GM20000 (cell line): ENCODE results near the gene MSI2.
"Not testable (repeated sequence)": the region's sequence is repeated elsewhere in the genome, so short reads cannot be mapped to it uniquely, and the experiment has no call there.

ENCODE experiments used
- DNase-seq: peaks from one replicate; pipeline ENCODE4 v3.0.0; 2012; ENCODE audit warnings: low spot score
- TF ChIP-seq, protein P1 (sequence below): IDR thresholded peaks from 2 replicates; pipeline ENCODE4 v1.5.1; 2012; ENCODE audit warnings: mild to moderate bottlenecking, control low read depth; ENCODE audit errors: extremely low read depth, missing control alignments

The MSI2 gene

DNA sequence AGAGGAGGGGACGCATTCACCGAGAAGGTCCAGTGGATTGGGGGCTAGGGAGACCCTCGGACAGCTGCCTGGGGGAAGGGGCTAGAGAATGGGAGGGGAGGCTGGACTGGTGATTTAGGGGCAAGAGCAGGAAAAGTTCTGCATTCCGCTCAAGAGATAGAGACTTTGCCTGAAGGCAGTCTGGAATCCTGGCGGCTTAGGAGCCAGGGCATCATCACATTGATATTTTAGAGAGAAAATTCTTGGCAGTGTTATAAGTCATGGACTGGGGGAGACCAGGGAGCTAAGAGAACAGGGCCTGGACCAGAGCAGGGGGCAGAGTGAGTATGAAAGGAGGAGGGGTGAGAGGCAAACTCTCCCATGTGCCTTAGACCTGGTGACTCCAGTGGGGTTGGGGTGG lies 35.8 kb downstream of the MSI2 start:
- TF ChIP-seq, protein P1, sequence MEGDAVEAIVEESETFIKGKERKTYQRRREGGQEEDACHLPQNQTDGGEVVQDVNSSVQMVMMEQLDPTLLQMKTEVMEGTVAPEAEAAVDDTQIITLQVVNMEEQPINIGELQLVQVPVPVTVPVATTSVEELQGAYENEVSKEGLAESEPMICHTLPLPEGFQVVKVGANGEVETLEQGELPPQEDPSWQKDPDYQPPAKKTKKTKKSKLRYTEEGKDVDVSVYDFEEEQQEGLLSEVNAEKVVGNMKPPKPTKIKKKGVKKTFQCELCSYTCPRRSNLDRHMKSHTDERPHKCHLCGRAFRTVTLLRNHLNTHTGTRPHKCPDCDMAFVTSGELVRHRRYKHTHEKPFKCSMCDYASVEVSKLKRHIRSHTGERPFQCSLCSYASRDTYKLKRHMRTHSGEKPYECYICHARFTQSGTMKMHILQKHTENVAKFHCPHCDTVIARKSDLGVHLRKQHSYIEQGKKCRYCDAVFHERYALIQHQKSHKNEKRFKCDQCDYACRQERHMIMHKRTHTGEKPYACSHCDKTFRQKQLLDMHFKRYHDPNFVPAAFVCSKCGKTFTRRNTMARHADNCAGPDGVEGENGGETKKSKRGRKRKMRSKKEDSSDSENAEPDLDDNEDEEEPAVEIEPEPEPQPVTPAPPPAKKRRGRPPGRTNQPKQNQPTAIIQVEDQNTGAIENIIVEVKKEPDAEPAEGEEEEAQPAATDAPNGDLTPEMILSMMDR: no peak
- no peak for DNase-seq

DNA sequence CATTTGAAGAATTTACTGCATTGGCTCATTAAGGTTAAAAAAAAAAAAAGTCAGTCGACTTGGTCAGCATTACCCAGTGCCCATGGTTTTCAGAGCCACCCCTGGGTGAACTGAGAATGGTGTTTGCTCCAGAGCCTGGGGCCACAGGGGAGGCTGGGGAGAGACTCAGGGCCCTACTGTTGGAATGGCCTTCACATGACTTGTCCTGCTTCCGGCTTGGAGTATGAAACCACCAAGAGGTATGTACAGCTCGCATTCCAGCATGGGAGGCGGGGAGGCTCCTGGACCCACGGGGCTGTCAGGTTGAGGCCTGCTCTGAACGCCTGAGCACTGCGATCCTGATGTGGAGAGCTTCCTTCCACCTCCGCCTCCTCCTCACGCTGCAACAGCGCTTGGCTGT lies 36.8 kb downstream of the MSI2 start:
- TF ChIP-seq, protein P1: no peak

DNA sequence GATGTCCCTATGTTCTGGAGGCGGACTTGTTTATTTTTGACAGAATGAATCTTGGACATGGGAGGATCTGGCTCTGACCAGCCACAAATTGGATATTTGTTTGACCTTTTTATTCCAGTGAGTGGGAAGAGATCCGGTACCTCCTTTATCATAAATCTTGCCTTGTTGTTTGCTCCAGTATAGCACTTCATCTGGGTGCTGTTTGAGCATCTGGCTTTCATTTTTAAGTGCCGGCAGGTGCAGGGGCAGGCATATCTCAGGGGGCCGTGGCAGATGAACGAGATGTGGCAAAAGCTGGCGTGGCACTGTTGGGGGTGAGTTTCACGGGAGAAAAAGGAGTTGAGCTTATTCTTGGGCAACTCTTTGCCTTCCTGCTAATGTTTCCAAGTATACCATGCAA lies 37.8 kb downstream of the MSI2 start:
- TF ChIP-seq, protein P1: no peak
- no peak for DNase-seq

More for the DNA sequence above, 36.8 kb downstream of the MSI2 start:
- DNase-seq: no peak

DNA sequence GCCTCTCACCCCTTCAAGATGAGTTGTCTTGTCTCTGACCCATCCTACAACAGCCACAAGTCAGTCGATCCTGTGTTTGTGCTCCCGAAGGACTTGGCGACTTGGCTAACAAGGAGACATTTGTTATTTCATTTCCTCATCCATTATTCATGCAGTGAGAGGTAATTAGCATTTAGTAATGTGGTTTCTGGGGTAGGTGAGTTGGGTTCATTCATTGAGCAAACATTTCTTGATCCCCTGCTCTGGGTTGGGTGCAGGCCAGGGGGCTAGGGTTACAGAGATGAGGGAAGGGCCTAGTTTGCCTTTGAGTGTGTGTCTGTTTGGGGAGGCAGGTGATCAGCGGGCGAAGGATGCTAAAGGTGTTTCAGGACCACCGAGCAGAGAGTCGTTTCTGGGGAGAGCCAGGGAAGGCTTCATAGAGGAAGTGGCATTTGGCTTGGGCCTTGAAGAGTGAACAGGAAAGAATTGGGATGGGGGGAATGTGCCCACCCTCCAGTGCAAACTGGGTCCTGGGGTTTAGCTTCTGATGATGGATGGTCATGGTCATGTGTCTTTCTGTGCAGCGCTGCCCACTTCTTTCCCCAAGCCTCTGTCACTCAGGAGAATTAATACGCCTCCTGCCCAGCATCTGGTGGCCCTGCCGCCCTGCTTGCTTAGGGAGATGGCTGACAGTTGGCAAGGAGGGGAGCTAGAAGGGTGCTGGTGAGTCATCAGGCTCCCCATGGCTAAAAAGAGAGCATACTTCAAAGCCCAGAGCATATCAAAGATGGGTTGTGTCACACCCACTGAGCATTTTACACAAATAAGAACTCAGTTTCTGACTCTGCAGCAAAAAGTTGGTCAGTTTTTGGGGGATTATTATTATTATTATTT lies 38.5 kb downstream of the MSI2 start:
- DNase-seq: no peak
- TF ChIP-seq, protein P1: no peak

DNA sequence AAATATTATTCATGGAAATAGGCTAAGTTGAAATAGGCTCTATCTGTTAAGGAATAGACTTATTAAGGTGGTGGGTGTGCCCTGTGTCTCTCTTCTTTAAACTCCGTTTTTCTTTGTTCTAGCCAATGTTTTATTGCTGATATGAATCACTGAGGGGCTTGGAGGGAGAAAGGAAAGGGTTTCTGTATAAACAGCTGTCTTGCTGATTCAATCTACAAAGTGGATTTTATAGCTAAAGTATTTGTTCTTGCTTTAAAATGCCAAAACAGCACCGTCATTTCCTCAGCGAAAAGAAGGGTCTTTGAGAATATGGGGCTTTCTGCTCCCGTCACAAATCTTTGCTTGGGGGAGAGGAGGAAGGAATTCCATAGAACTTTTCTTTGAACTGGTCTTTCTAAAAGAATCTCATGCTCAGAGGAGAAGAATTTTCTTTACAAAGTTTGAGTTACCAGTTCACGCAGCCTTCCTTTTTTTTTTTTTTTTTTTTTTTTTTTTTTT lies 39.3 kb downstream of the MSI2 start:
- TF ChIP-seq, protein P1: no peak
- DNase-seq: no peak

DNA sequence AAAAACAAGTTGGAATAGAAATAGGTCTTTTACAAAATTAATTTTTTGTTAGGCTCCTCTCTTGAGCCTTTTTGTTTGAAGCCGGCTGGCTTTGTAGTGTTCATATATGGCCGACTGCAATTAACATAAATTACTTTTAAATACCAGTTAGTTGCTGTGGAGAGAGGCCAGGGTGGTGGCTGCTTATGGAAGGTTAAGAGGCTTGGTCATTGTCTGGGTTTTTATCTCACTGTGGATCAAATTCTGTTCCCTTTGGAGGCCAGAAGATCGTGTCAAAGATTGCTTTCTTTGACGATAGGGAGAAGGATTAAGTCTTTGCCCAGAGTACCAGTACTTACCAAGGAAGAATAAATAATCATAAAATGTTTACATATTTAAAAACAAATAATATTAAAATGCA lies 39.9 kb downstream of the MSI2 start:
- TF ChIP-seq, protein P1: no peak

DNA sequence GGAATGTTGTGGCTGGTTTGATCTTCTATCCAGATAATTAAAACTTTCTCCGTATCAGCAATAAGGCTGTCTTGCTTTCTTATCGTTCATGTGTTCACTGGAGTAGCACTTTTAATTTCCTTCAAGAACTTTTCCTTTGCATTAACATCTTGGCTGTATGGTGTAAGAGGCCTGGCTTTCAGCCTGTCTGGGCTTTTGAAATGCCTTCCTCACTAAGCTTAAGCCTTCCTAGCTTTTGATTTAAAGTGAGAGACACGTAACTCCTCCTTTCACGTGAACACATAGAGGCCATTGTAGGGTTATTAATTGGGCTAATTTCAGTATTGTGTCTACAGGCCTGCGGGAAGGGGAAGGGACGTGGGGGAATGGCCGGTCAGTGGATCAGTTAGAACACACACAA lies 42.9 kb downstream of the MSI2 start:
- no peak for DNase-seq
- TF ChIP-seq, protein P1: no peak

More for the DNA sequence above, 39.9 kb downstream of the MSI2 start:
- no peak for DNase-seq

DNA sequence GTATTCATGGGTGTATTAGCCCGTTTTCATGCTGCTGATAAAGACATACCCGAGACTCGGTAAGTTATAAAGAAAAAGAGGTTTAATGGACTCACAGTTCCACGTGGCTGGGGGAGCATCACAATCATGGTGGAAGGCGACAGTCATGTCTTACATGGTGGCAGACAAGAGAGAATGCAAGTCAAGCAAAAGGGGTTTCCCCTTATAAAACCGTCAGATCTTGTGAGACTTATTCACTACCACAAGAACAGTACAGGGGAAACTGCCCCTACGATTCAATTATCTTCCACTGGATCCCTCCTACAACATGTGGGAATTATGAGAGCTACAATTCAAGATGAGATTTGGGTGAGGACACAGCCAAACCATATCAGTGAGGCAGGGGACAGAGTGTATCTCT lies 44.3 kb downstream of the MSI2 start:
- DNase-seq: not testable (repeated sequence)
